Panc1 (cell line): ENCODE measurements around the gene AGTPBP1. TPM values are rescaled to one million over a fixed set of nuclear protein-coding genes. Genes with fewer than 3 reads are reported as not detected.

ENCODE experiments used
- ATAC-seq: fragments of 200-7000 bp; cut with Tn5 transposase; 2 replicates; pipeline ENCODE4 v1.9.1; 2020; ENCODE audit warnings: mild to moderate bottlenecking, moderate library complexity
- BruUV-seq: library from RNA; stranded (reverse); fragments of 400-500 nt; replicated peaks from 2 replicates; lab custom pipeline; 2021; lab: Mats Ljungman, UMichigan
- CTCF ChIA-PET: fragments of 300-600 bp; sonication (Branson Sonifier 250); formaldehyde crosslinking; loops from one replicate; lab custom pipeline; 2022; ENCODE audit warnings: antibody characterized with exemption; lab: Charles Lee
- POLR2A ChIA-PET: fragments of 300-600 bp; sonication (Branson Sonifier 250); formaldehyde crosslinking; loops from one replicate; lab custom pipeline; 2022; ENCODE audit warnings: antibody characterized with exemption; lab: Charles Lee
- DNase-seq: peaks from one replicate; pipeline ENCODE4 v3.0.0-alpha.2; 2010; ENCODE audit warnings: low read depth, low spot score
- H3K27ac ChIP-seq: 2 replicates; pipeline ENCODE4 v1.5.1; 2011; ENCODE audit warnings: mild to moderate bottlenecking, low read length, inconsistent platforms
- H3K27me3 ChIP-seq: fragments of 200-500 bp; sonication (Bioruptor generic); 2 replicates; pipeline ENCODE4 v1.6.0; 2014; ENCODE audit warnings: low read length, inconsistent platforms; ENCODE audit not compliant: control insufficient read depth, insufficient read depth
- H3K36me3 ChIP-seq: fragments of 200-500 bp; sonication (Bioruptor generic); 2 replicates; pipeline ENCODE4 v1.5.1; 2014; ENCODE audit warnings: inconsistent platforms, mild to moderate bottlenecking, low read length, moderate library complexity; ENCODE audit not compliant: control insufficient read depth, insufficient read depth
- H3K4me1 ChIP-seq: 2 replicates; pipeline ENCODE4 v1.5.1; 2011; ENCODE audit warnings: inconsistent platforms, mild to moderate bottlenecking, low read length, moderate library complexity; ENCODE audit not compliant: control insufficient read depth, insufficient read depth
- H3K4me3 ChIP-seq, 2 experiments: 2 replicates each; pipeline ENCODE4 v1.5.1; 2011 to 2012; ENCODE audit warnings: low read depth in 2 of 2, low read length in 2 of 2, mild to moderate bottlenecking in 2 of 2, inconsistent platforms in 1 of 2, moderate library complexity in 1 of 2
- H3K9me3 ChIP-seq: fragments of 200-500 bp; sonication (Bioruptor generic); 2 replicates; pipeline ENCODE4 v1.5.1; 2014; ENCODE audit warnings: low read depth, mild to moderate bottlenecking, inconsistent platforms, low read length, moderate library complexity; ENCODE audit not compliant: control insufficient read depth, insufficient read depth
- POLR2AphosphoS5 ChIP-seq: IDR thresholded peaks from 2 replicates; pipeline ENCODE4 v1.6.1; 2012; ENCODE audit warnings: mild to moderate bottlenecking, low read depth, low read length, moderate library complexity
- SIN3A ChIP-seq: IDR thresholded peaks from 2 replicates; pipeline ENCODE4 v1.6.1; 2012; ENCODE audit warnings: low read depth, mild to moderate bottlenecking, low read length, moderate library complexity, borderline replicate concordance; ENCODE audit not compliant: insufficient read depth
- TCF7L2 ChIP-seq: IDR thresholded peaks from 2 replicates; pipeline ENCODE4 v1.6.1; 2011; ENCODE audit warnings: mild to moderate bottlenecking, low read depth, low read length, inconsistent platforms
- in situ Hi-C: cut with HindIII; loops from 2 replicates; pipeline ENCODE4 v1.10.0; 2016; ENCODE audit warnings: low sequenced_read_pairs, low pct_unique_long_range_greater_than_20kb
- intact Hi-C: fragments of 100-400 bp; cut with micrococcal nuclease; formaldehyde crosslinking; loops from one replicate; pipeline ENCODE4 v1.10.0; 2022; ENCODE audit not compliant: unreplicated experiment
- total RNA-seq: library from RNA; stranded (reverse); gene quantifications from one replicate; pipeline ENCODE4 v1.2.1, GENCODE V29; 2021; ENCODE audit not compliant: unreplicated experiment
- TF ChIP-seq, protein P1 (sequence below): fragments of 450-650 bp; IDR thresholded peaks from 2 replicates; pipeline ENCODE4 v1.5.1; 2017; ENCODE audit warnings: mild to moderate bottlenecking
- TF ChIP-seq, protein P2 (sequence below), 2 experiments: IDR thresholded peaks; 2 replicates each; pipeline ENCODE4 v1.6.1; 2011 to 2012; ENCODE audit warnings: low read depth in 2 of 2, control low read depth in 1 of 2, low read length in 1 of 2, mild to moderate bottlenecking in 1 of 2, moderate library complexity in 1 of 2; ENCODE audit not compliant: insufficient read depth in 1 of 2

The AGTPBP1 gene
- total RNA-seq, 1 experiment from 2014 or later: 11.6 TPM

DNA sequence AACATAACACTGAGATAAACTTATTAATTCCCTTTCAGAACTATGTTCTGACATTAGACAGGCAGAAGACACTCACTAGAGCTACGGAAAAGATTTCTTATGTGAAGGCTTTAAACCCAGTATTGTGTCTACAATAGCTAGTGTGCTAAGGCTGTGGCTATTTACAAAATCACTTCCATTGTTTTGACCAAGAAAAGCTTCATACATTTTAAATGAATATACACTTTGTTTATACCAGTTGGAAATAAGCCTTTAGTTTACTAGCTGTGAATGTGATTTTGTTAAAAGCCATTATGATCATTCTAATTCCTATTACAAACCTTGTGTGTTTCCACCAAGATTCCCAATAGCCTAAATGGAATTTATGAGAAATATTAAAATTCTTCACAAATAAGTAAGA is 83.0 kb downstream of the AGTPBP1 start:
- Histone ChIP-seq H3K9me3 (no peaks in the 10 kb centered on the region), H3K36me3 (no peaks in the 10 kb centered on the region), H3K4me3 (no peak overlapping the region), H3K27me3 (no peaks in the 10 kb centered on the region), H3K27ac (no peak overlapping the region), H3K4me1 (no peaks in the 10 kb centered on the region)
- no peak for TF ChIP-seq POLR2AphosphoS5
- TF ChIP-seq, protein P1, sequence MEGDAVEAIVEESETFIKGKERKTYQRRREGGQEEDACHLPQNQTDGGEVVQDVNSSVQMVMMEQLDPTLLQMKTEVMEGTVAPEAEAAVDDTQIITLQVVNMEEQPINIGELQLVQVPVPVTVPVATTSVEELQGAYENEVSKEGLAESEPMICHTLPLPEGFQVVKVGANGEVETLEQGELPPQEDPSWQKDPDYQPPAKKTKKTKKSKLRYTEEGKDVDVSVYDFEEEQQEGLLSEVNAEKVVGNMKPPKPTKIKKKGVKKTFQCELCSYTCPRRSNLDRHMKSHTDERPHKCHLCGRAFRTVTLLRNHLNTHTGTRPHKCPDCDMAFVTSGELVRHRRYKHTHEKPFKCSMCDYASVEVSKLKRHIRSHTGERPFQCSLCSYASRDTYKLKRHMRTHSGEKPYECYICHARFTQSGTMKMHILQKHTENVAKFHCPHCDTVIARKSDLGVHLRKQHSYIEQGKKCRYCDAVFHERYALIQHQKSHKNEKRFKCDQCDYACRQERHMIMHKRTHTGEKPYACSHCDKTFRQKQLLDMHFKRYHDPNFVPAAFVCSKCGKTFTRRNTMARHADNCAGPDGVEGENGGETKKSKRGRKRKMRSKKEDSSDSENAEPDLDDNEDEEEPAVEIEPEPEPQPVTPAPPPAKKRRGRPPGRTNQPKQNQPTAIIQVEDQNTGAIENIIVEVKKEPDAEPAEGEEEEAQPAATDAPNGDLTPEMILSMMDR: no peak
- TF ChIP-seq, protein P2, sequence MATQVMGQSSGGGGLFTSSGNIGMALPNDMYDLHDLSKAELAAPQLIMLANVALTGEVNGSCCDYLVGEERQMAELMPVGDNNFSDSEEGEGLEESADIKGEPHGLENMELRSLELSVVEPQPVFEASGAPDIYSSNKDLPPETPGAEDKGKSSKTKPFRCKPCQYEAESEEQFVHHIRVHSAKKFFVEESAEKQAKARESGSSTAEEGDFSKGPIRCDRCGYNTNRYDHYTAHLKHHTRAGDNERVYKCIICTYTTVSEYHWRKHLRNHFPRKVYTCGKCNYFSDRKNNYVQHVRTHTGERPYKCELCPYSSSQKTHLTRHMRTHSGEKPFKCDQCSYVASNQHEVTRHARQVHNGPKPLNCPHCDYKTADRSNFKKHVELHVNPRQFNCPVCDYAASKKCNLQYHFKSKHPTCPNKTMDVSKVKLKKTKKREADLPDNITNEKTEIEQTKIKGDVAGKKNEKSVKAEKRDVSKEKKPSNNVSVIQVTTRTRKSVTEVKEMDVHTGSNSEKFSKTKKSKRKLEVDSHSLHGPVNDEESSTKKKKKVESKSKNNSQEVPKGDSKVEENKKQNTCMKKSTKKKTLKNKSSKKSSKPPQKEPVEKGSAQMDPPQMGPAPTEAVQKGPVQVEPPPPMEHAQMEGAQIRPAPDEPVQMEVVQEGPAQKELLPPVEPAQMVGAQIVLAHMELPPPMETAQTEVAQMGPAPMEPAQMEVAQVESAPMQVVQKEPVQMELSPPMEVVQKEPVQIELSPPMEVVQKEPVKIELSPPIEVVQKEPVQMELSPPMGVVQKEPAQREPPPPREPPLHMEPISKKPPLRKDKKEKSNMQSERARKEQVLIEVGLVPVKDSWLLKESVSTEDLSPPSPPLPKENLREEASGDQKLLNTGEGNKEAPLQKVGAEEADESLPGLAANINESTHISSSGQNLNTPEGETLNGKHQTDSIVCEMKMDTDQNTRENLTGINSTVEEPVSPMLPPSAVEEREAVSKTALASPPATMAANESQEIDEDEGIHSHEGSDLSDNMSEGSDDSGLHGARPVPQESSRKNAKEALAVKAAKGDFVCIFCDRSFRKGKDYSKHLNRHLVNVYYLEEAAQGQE (IDR thresholded peaks at IDR 0.05; ENCODE audit: insufficient read depth in 1 of 2, low read depth in 2 of 2, low read length in 1 of 2): no peak
- TF ChIP-seq TCF7L2: no peak
- TF ChIP-seq SIN3A: no peak
- in situ Hi-C loops: no loop called here
- intact Hi-C loops: no loop called here
- BruUV-seq: no TSS peak
- ChIA-PET CTCF (no interaction called here), POLR2A (interaction anchor here (0.5 kb wide), 1 partner anchor 1883 kb away, joined by 5 read pairs; no protein-coding TSS in a partner anchor)
- DNase-seq: no peak
- ATAC-seq: no peak

DNA sequence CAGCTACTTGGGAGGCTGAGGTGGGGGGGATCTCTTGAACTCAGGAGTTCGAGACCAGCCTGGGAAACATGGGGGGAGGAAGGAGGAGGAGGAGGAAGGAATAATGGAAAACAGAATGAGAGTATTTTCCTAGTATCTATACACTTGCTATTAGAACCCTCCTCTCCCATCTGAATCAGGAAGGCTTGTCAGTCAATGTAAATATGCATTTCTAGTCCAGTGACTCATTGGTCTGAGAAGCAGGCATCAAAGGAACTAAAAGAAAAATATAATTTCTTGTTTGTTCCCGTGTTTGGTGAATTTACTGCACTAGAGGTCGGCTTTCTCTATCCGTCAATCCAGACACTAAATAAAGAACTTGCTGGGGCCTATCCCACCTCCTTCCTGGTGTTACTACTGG is 88.6 kb downstream of the AGTPBP1 start:
- BruUV-seq: no TSS peak
- in situ Hi-C loops: no loop called here
- ATAC-seq (no peak), DNase-seq (no peak)
- Histone ChIP-seq H3K27ac (no peak overlapping the region), H3K27me3 (no peaks in the 10 kb centered on the region), H3K36me3 (no peaks in the 10 kb centered on the region), H3K4me3 (no peak overlapping the region), H3K4me1 (no peaks in the 10 kb centered on the region), H3K9me3 (no peaks in the 10 kb centered on the region)
- intact Hi-C loops: no loop called here
- CTCF ChIA-PET: no interaction called here
- TF ChIP-seq, protein P2 (IDR thresholded peaks at IDR 0.05; ENCODE audit: insufficient read depth in 1 of 2, low read depth in 2 of 2, low read length in 1 of 2): no peak
- TF ChIP-seq POLR2AphosphoS5: no peak
- no peak for TF ChIP-seq SIN3A
- TF ChIP-seq, protein P1: no peak
- no peak for TF ChIP-seq TCF7L2
- POLR2A ChIA-PET: no interaction called here
